PC-3 (cell line): ENCODE results near the gene CAMK2A.

Experiments
- EZH2 ChIP-seq: fragments of 300-600 bp; sonication (generic); IDR thresholded peaks from one replicate; pipeline ENCODE4 v1.6.1; 2017; ENCODE audit warnings: antibody characterized with exemption, mild to moderate bottlenecking, low read length; ENCODE audit not compliant: unreplicated experiment
- TF ChIP-seq, protein P1 (sequence below): fragments of 300-600 bp; sonication (generic); conservative IDR thresholded peaks from 2 replicates; pipeline ENCODE4 v1.5.1; 2017; ENCODE audit warnings: antibody characterized with exemption, low read depth, mild to moderate bottlenecking, low read length

DNA sequence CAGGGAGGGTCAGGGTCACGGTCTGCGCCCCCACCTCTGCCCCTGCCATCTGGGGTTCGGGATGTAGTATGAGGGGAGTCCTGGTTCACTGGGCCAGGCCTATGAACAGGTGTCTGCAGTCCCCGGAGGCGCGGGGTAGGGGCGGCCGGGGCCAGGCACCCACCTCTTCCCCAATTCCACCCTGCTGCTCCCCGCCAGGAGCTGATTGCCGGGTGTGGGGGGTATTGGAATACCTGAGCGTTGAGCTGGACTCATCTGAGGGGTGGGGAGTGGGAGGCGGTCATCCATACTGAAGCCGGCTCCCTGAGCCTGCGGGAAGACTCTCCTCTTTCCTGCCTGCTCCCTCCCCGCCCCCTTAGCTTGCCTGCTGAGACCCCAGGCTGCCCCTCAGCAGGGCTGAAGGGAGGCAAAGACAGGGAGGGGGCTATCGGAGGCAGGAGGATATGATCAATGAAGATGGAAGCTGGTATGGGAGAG lies 99.0 kb downstream of the CAMK2A start:
- TF ChIP-seq, protein P1, sequence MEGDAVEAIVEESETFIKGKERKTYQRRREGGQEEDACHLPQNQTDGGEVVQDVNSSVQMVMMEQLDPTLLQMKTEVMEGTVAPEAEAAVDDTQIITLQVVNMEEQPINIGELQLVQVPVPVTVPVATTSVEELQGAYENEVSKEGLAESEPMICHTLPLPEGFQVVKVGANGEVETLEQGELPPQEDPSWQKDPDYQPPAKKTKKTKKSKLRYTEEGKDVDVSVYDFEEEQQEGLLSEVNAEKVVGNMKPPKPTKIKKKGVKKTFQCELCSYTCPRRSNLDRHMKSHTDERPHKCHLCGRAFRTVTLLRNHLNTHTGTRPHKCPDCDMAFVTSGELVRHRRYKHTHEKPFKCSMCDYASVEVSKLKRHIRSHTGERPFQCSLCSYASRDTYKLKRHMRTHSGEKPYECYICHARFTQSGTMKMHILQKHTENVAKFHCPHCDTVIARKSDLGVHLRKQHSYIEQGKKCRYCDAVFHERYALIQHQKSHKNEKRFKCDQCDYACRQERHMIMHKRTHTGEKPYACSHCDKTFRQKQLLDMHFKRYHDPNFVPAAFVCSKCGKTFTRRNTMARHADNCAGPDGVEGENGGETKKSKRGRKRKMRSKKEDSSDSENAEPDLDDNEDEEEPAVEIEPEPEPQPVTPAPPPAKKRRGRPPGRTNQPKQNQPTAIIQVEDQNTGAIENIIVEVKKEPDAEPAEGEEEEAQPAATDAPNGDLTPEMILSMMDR = no peak
- TF ChIP-seq EZH2 = no peak
